GM19025 (cell line): ENCODE measurements around the gene EIF4EBP2.

Experiments
- ATAC-seq: cut with Tn5 transposase; IDR thresholded peaks from one replicate; pipeline ENCODE4 v1.9.1; 2021; ENCODE audit warnings: mild to moderate bottlenecking, low read depth, moderate library complexity; ENCODE audit not compliant: unreplicated experiment

Gene EIF4EBP2

DNA sequence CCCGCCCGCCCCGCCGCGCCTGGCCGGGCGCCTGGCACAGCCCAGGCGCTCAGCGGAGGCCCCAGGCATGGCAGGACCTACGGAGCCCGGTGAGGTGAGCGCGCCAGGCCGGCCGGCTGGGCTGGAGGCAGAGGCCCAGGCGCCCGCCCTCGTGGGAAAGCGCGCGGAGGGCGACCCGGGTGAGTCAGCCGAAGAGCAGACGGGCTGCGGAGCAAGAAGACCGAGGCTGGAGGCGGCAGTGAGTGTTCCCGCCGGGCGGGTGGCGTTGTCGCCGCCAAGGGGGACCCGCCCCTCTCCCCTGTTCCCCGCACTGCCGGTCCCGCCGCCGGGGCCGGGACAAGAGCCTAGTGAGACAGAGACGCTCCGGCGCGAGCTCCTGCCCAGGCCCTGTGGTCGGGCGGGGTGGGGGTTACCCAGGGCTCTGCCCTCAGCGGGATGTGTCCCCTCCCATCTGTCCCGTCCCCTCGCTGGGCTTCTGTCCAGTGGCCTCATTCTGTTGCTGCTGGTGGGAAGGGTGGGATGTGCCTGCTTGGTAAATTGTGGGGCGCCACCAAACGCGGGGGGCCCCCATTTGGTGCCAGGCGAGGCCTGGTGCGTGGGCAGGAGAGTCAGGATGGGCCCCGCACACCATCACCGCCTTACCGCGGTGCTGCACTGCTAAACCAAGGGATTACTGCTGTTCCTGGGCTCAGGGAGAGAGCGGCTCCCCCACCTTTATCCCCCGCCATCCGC is 54.5 kb downstream of the EIF4EBP2 start:
- ATAC-seq, result no peak

DNA sequence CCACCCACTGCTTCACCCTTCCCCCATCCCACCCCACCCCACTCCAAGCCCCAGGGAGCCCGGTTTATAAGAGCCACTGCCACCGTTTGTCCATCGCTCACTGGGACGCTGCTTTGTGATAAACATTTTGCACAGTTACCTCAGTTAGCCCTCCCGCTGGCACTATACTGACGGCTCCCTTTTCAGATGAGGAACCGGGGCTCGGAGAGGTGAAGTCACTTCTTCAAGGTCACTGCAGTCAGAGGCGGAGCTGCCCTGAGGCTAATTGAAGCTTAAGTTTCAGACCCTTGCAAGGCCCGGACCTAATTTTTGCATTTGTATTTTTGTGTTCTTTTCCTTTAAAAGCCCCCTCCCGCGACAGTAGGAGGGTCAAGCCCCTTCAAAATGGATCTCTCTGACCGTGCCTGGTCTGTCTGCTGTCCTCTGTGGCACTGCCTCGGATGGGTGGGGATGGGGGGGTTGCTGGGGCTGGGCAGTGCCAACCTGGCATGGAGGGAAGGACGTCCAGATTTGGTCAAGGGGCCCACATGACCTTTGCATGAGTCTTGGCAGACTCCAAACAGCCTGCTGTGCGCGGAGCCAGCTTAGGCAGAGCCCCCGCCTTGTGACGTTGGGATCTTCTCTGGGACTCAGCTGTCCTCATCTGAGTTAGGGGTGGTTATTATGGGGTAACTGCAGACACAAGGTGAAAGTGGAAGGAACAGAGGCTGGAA is 55.3 kb downstream of the EIF4EBP2 start:
- no peak for ATAC-seq

DNA sequence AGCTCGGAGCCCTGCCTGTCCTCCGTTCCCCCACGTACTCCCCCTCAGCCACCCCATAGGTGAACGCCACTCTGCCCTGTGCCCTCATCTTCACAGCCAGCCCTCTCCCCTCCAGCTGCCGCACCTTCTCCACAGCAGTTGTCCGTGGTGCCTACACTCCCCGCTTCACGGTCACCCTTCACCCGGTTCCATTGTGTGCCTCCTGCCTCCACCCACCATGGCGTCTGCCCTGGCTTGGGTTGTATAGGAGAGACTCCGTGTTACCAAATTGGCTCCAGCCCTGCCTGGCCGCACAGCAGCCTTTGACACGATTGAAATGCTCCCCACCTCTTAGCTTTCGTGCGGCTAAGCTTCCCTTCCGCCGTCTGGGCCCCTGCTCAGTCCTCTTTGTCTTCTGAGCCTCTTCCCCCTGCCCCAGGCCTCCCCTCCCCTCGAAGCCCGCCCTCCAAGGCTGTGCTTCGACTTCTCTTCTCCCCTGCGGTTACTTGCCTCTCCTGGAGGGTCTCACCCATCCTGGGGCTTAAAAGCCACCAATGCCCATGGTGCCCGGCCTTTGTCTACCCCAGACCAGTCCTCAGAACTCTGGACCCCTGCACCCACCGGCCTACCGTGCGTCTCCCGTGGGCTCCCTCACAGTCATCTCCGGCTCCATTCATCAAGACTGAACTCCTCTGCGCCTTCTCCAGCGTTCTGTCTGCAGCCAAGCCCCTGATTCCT is 56.0 kb downstream of the EIF4EBP2 start:
- ATAC-seq, result no peak

DNA sequence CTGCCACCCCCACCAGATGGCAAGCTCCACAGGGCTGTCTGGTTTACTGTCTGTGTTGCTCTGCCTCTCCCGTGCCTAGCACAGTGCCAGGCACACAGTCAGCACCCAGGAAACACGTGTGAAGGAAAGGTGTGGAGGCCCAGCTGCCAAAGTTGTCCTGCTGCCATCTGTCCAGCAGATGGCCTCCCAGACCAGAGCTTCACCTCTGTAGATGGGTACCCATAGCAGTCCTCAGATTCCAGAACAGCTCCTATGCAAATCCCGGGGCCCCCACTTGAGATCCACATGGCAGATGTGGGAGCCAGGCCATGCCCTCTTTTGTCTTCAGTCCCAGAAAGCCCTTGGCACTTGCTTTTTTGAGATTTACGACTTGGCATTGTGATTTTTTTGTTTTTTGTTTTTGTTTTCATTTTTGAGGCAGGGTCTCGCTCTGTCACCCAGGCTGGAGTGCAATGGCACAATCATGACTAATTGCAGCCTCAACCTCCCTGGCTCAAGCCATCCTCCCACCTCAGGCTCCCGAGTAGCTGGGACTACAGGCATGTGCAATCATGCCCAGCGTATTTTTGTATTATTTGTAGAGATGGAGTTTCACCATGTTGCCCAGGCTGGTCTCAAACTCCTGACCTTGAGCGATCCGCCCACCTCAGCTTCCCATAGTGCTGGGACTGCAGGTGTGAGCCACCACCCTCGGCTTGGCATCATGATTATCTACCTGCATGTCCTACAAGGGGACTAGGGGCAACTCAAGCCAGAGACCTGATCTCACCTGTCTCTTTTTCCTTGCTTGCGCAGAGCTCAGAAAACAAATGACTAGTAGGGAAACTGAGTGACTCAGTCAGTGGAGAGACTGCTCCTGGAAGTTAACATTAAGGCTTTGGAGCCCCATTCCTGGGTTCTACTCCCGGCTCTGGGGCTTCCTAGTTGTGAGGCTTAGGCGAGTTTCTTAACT is 57.7 kb downstream of the EIF4EBP2 start:
- ATAC-seq, result no peak

DNA sequence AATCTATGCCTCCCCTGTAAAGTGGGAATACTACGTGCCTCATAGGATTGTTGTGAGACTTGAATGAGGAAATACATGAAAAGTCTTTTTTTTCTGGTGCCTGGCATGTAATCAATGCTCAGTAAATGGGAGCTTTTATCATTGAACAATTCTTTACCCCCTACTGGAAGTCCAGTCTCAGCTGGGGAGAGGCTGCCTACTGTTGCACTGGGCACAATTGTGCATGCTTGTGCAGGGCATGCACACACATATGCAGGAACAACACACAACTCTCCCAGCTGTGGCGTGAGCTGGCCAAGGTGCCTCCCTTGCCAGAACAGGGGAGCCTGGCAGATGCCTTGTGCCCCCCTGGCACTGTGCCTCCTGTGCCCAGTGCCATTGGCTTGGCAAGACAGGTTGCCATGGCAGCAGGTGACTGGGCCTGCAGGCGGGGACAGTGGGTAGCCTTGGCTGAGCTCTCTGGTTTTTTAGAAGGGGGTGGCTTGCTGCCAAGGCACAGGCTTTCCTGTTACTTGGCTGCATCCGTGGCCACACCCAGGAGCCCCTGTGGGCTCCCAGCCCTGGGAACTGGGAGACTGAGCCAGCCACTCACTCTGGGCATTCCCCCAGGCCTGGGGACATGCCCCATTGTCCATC is 58.5 kb downstream of the EIF4EBP2 start:
- ATAC-seq, result no peak

DNA sequence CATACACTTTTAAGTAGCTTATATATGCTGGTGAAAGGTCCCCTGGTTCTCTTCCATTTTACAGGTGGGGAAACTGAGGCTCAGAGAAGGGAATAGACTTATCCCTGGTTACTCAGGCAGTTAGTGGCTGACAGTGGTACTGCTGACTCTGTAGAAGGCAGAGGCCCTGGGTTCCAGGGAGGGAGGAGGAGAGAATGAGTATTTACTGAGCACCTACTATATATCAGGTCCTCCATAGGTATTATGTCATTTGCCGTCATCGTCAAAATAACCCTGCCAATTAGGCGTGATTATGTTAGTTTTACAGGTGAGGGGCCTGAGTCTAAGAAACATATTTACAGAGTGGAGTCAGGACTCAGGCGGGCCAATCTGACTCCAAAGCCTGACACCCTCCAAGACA is 61.3 kb downstream of the EIF4EBP2 start:
- no peak for ATAC-seq

DNA sequence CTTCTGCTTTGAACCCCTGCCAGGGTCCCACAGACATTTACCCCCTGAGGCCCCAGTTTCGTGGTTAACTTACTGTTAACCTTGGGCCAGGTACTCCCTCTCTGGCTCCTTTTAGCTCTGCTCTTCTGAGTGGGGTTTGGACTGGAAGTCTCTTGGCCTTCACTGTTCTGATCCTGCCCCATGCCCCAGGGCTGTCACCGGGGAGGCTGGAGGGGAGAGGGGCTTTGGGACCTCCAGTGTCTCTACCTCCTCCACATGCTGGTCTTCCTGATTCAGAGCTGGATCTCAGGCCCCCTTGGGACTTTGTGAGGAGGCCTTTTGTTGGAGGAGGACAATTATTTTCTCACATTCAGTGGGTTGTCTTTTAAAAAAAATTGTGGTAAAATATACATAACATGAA is 61.9 kb downstream of the EIF4EBP2 start:
- no peak for ATAC-seq

DNA sequence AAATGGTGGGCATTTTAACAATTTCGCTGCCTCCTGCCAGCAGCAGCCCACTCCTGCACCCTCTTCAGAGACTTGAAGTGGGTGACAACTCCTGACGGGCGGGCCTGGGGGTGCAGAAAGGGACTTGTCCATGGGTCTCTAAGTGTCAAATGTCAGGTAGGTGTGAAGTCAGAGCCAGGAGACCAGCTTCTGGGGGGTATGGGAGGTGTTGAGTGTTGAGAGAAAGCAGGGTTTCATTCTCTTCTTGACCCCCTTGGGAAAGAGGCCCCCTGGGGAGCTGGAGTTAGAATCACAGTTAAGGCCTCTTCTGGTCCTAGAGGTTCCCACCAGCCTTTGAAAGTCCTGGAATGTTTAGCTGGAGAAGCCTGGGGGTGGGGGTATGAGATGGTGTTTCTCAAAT is 63.0 kb downstream of the EIF4EBP2 start:
- ATAC-seq, result no peak

DNA sequence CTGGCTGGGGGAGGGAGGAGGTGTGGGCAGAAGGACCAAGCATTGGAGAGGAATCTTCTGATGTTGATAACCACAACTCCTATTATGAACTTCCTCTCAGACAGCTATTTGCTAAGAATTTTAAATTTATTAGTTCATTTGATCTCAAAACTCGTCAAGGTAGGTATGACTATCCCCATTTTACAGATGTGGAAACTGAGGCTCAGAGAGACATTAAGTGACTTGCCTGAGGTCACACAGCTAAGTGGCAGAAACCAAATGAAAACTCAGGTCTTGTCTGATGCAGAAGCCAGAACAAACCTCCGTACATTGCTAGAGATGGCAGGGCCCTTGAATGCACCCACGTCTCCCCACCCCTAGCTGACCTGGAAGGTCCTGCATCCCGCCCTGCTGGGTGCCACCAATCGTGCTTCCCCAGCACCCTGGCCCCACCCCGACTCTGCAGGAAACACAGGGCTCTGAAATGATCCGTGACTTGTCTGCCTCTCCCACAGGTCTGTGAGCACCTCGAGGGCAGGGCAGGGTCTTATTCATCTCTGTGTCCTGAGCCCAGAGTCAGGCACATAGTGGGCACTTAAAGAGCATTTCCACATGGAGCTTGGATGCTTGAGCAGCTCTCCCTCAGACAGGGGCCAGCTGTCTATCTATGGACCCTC is 69.0 kb downstream of the EIF4EBP2 start:
- no peak for ATAC-seq

DNA sequence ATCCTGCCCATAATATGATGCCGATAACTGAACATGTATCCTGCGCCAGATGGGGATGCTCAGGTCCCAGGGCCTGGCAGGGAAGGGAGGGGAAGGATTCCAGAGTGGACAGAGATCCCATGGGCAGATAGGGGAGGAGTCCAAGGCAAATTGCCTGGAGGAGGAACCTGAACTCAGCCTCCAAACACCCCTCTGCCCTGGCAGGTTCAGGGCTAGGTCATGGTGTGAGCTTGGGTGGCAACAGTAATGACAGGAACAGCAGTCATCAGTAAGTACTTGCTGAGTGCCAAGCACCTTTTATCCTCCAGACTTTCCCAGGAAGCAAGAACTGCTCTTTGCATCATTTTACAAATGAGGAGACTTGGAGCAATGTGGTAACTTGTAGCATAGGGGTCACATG is 70.8 kb downstream of the EIF4EBP2 start:
- no peak for ATAC-seq

DNA sequence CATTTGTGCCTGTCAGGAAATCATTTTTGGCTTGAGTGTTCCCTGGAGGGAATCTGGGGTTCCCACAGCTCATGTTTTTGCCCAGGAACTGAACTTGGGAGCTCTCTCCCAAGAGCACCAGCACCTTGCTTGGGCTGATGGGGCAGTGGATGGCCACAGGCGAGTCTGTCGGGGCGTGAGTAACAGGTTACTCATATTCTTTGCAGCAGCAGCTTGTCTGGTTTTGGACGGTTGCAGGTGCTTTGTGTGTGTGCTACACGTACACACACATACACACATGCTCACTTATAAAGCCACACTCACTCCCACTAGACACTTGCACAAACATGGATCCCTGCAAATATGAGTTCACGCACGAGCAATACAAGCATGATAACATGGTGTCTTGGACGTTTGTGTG is 71.7 kb downstream of the EIF4EBP2 start:
- ATAC-seq, result no peak

DNA sequence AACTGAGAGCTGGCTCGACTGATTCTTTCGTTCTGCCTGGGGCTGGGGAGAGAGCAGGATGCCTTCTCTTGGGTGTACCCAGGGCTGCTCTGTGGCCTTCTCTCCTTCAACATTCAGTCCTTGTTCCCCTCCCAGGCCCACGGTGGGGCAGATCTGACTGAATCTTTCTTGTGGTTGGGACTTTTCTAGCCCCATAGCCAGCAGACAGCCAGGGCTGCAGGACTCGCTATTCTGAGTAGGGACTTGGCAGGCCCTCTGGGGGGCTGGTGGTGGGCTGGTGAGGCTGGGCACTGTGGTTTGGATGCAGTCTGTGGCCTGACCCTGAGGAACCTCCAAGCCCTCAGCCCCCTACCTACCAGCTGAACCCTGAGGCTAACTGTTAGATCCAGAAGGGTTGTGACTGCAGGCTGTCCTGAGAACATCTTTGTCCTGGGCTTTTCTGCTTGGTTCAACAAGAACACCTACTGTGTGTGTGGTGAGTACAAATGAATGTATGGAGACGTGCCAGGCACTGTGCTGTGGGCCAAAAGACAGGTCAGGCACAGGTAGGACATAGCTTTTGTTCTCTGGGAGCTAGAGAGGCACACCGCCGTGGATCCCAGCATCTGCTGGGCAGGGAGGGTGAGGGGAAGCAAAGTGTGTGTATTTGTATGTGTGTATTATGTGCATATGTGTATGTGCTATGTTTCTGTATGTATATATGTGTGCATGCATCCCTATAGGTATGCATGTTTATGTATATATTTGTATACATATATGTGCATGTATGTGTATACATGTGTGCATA is 72.5 kb downstream of the EIF4EBP2 start:
- ATAC-seq, result no peak

DNA sequence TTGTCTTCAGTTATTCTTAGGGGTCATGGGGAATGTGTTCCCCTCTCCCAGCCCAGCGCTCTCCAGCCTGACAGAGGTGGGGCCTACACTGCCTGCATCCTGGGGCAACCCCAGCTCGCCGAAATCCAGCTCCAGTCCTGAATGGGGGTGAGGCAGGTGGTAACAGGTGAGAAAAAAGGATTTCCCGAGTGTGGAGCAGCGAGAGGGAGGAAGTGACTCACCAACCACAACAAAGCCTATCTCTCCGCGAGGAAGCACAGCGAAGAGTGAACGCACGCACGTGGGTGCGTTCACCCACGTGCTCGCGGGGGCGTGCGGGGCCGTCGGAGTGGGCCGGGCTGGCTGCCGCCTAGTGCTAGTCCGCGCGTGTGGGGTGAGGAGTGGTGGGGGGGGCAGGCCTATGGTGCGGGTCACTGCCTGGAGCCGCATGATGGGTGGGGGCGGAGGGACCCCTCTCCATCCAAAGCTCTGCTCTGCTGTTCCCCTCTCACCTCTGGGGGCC is 73.8 kb downstream of the EIF4EBP2 start:
- ATAC-seq, result no peak
